BJ (cell line): ENCODE results near the gene TAL1. TPM values are rescaled to one million over a fixed set of nuclear protein-coding genes. Genes with fewer than 3 reads are reported as not detected.

Experiments used
- CTCF ChIA-PET: fragments of 350-600 bp; formaldehyde crosslinking; extraction: SDS; loops from one replicate; lab custom pipeline; 2021; ENCODE audit warnings: antibody characterized with exemption, inconsistent platforms; lab: Yijun Ruan, JAX
- POLR2A ChIA-PET: fragments of 300-600 bp; sonication (Branson Sonifier 250); formaldehyde crosslinking; extraction: SDS; loops from one replicate; lab custom pipeline; 2021; ENCODE audit warnings: antibody characterized with exemption; lab: Charles Lee
- DNase-seq: peaks from one replicate; pipeline ENCODE4 v3.0.0-alpha.2; 2011; ENCODE audit warnings: low read depth
- H3K27me3 ChIP-seq: 2 replicates; pipeline ENCODE4 v1.6.0; 2011; ENCODE audit warnings: low read length; ENCODE audit not compliant: control insufficient read depth, insufficient read depth
- H3K36me3 ChIP-seq: 2 replicates; pipeline ENCODE4 v1.5.1; 2011; ENCODE audit warnings: low read length; ENCODE audit not compliant: control insufficient read depth, insufficient read depth
- H3K4me3 ChIP-seq: 2 replicates; pipeline ENCODE4 v1.5.1; 2011; ENCODE audit warnings: low read depth, mild to moderate bottlenecking, control low read depth, low read length
- polyA plus RNA-seq: library from polyadenylated mRNA; depleted of rRNA; stranded (reverse); fragments of >200 nt; gene quantifications from 2 replicates; pipeline ENCODE4 v1.2.3, GENCODE V29; 2011; rRNA removed
- TF ChIP-seq, protein P1 (sequence below): IDR thresholded peaks from 2 replicates; pipeline ENCODE4 v1.5.1; 2011; ENCODE audit warnings: low read depth, mild to moderate bottlenecking, control low read depth, inconsistent platforms, low read length, moderate library complexity; ENCODE audit not compliant: insufficient read depth

The TAL1 gene
- polyA plus RNA-seq, 1 experiment: not detected

DNA sequence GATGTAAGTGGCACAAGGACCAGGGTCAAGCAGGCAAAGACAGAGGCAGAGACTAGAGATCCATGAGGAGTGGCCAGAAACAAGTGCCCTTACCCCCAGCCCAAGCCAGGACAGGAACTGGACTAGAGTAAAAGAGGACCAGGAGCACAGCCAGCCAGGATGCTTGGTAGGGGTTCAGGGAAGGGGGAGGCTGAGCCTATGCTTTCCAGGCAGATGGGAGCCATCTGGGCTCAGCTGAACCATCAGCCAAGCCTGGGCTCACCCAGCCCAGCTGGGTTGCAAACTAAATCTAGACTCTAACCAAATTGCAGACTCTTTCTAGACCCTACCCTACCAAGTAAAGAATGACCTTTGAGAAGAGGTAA, 57.4 kb downstream of the TAL1 start:
- ChIA-PET CTCF (interaction anchor here (0.8 to 2.9 kb wide), 10 partner anchors 9 to 764 kb away, joined by 3 to 25 read pairs (median 4); no protein-coding TSS in a partner anchor), POLR2A (no interaction called here)
- no peak for DNase-seq
- Histone ChIP-seq H3K36me3 (no peaks in the 10 kb centered on the region), H3K4me3 (no peak overlapping the region), H3K27me3 (no peaks in the 10 kb centered on the region)
- TF ChIP-seq, protein P1, sequence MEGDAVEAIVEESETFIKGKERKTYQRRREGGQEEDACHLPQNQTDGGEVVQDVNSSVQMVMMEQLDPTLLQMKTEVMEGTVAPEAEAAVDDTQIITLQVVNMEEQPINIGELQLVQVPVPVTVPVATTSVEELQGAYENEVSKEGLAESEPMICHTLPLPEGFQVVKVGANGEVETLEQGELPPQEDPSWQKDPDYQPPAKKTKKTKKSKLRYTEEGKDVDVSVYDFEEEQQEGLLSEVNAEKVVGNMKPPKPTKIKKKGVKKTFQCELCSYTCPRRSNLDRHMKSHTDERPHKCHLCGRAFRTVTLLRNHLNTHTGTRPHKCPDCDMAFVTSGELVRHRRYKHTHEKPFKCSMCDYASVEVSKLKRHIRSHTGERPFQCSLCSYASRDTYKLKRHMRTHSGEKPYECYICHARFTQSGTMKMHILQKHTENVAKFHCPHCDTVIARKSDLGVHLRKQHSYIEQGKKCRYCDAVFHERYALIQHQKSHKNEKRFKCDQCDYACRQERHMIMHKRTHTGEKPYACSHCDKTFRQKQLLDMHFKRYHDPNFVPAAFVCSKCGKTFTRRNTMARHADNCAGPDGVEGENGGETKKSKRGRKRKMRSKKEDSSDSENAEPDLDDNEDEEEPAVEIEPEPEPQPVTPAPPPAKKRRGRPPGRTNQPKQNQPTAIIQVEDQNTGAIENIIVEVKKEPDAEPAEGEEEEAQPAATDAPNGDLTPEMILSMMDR: no peak

GRCh38 chr1:47172782-47173181, 59.2 kb downstream of the TAL1 start:
- TF ChIP-seq, protein P1: no peak
- no peaks in the 10 kb centered on the region for H3K27me3 ChIP-seq
- CTCF ChIA-PET: no interaction called here
- DNase-seq: no peak
- POLR2A ChIA-PET: no interaction called here
- no peaks in the 10 kb centered on the region for H3K36me3 ChIP-seq
- no peak overlapping the region for H3K4me3 ChIP-seq

Other genes with a start within 250 kb of the TAL1 start
- gene CYP4X1, start 208.6 kb downstream of the TAL1 start, polyA plus RNA-seq: not detected in 2 replicates
- gene CYP4Z1, start 165.0 kb downstream of the TAL1 start, polyA plus RNA-seq: not detected in 2 replicates
- not detected in 2 replicates for gene CYP4A22, start 94.8 kb downstream of the TAL1 start, polyA plus RNA-seq
- not detected in 2 replicates for gene PDZK1IP1, start 42.2 kb downstream of the TAL1 start, polyA plus RNA-seq
- 6.3 and 10.0 TPM in 2 replicates for gene STIL, start 81.9 kb upstream of the TAL1 start, polyA plus RNA-seq
- gene CMPK1, start 101.6 kb upstream of the TAL1 start, polyA plus RNA-seq: 22.5 and 58.1 TPM in 2 replicates
- gene FOXE3, start 184.1 kb upstream of the TAL1 start, polyA plus RNA-seq: 0.04 TPM in 1 of 2 replicates, not detected in the other
- 0.07 and 0.09 TPM in 2 replicates for gene FOXD2, start 205.8 kb upstream of the TAL1 start, polyA plus RNA-seq